GM18508 (cell line): ENCODE results near the gene SLC7A5.
"Not testable (repeated sequence)": the region's sequence is repeated elsewhere in the genome, so short reads cannot be mapped to it uniquely, and the experiment has no call there.

Source experiments
- ATAC-seq: cut with Tn5 transposase; IDR thresholded peaks from one replicate; pipeline ENCODE4 v1.9.1; 2021; ENCODE audit warnings: moderate number of reproducible peaks; ENCODE audit not compliant: insufficient read depth, unreplicated experiment

The SLC7A5 gene

DNA sequence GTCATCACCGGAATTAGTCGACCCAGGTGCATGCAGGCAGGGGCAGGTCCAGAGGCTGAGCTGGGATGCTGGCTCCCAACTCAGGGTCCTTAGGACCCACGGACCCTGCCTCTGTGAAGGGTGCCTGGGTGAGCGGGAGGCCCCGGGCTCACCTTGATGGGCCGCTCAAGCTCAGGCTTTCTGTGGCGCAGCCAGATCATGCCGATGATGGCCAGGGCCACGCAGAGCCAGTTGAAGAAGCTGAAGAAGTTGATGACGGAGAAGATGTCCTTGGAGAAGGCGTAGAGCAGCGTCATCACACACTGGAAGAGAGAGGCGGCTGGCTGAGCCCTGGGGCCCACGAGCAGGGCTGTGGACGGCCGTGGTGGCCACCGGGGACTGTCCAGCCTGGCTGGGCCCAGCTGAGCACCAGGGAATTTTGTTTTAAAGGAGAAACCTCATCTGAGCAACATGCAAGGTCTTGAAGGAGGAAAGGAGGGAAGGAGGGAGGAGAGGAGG, 32.9 kb downstream of the SLC7A5 start:
- ATAC-seq, result no peak

DNA sequence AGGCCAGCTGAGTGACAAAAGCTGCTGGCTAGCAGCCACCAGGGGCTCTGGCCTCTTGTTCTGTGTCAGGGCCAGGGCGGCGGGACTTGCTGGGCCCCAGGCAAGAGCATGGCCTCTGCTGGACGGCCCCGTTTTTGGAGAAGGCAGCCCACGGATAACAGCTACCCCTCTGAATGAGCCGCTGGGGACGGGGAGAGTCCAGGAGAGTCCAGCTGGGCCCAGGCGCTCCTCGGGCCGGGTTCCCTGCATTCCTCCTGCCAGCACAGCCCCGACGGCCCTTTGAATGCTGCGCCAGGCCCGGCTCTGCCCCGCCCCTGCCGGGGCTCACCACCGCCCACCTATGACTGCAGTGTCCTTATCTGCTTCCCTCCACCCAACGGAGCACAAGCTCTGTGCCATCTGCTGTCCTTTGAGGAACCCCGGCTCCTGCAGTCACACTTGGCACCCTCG, 33.4 kb downstream of the SLC7A5 start:
- no peak for ATAC-seq

- ATAC-seq, result no peak
Measured at GRCh38 chr16:87834668-87835473, 34.4 kb downstream of the SLC7A5 start.

DNA sequence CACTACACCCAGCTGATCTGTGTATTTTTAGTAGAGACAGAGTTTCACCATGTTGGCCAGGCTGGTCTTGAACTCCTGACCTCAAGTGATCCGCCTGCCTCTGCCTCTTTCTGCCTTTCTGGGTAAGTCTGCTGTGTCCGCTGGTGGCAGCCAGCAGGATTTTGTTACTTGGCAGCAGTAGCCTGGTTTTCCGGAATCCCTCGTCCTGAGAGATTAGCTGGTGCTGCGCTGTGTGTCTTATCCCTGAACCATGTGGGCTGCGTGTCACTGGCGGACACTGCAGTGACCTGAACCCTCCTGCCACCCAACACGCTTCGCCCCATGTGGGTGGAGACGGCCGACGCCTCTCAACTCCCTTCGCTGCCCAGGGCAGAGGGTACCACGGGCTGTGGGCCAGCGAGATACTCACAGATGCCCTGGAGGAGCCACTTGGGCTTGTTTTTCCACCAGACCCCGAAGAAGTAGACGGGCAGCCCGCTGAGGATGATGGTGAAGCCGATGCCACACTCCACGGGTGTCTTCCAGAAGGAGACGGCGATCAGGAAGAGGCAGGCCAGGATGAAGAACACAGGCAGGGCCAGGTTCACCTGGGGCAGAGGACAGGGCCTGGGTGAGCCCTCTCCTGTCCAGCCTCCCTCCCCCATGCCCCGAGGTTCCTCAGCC, 35.2 kb downstream of the SLC7A5 start:
- no peak for ATAC-seq

DNA sequence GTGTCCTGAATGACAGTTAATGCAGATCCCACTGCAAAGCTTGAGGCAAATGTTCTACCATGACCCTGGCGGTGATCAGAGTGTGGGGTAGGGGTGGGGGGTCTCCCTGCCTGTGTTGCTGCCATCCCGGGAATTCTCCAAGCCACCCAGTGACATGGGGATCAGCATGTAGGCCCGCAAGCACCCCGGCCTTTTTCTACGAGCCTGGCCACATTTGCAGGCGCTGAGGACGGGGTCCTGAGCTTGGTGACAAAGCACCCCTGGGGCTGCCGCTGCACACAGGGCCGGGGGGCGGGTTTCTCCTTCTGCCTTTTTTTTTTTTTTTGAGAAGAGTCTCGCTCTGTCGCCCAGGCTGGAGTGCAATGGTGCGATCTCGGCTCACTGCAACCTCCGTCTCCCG, 35.8 kb downstream of the SLC7A5 start:
- ATAC-seq, result no peak

GRCh38 chr16:87832741-87833502, 36.4 kb downstream of the SLC7A5 start:
- ATAC-seq, result no peak

DNA sequence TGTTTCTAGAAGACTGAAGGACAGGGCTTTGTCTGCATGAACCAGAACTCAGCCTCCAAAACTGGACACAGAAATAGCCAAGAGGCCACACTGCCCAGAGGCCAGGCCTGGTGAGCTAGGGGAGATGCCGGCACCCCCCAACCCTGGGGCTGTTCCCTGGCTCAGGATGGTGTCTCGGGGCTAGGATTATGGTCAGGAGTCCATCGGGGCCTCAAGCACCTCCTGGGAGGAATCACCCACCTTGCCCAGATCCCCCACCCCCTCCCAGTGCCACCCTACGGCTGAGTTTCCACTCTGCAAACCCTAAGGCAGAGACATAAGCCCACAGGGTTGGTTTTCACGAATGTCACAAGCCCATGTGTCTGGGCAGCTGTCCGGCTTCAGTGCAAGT, 37.2 kb downstream of the SLC7A5 start:
- no peak for ATAC-seq

GRCh38 chr16:87831421-87832136, 37.7 kb downstream of the SLC7A5 start:
- no peak for ATAC-seq

GRCh38 chr16:87830673-87831420, 38.5 kb downstream of the SLC7A5 start:
- no peak for ATAC-seq

- ATAC-seq, result no peak
Measured at GRCh38 chr16:87829988-87830672, 39.2 kb downstream of the SLC7A5 start.

GRCh38 chr16:87829622-87829980, 39.7 kb downstream of the SLC7A5 start:
- ATAC-seq, result no peak

DNA sequence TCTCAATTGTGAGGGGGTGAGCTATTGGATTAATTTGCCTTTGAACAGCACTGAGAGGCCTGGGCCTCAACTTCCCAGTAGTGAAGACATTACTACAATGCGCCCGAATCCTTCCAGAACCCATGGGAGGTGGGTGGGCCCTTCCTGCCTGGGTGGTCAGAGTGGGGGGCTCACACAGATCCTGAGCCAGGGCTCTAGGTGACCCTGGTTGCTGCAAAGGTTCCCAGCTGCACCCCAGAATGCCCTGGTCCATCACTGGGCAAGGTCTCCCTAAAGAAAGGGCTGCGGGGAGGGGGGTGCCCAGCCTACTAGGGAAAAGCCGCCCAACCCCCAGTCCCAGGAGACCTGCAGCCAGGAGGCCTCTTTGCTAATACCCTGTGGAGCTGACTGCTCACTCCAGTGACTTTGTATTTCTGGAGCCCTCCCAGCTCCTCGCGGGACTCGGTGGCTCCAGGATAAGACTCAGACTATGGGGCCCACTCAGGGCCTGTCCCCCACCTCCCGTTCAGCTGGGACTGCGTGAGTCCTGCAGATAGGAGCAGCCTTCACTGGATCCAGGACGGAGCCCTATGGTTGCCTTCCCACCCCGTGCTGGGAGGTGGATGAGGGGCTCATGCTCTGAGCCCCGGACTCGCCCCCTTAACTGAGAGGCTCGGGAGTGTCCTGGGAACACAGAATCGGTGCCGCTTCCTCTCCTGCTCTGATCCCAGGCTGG, 40.2 kb downstream of the SLC7A5 start:
- no peak for ATAC-seq

GRCh38 chr16:87828071-87828906, 41.0 kb downstream of the SLC7A5 start:
- no peak for ATAC-seq

- not testable (repeated sequence) for ATAC-seq
Measured at GRCh38 chr16:87827588-87827915, 41.8 kb downstream of the SLC7A5 start.

DNA sequence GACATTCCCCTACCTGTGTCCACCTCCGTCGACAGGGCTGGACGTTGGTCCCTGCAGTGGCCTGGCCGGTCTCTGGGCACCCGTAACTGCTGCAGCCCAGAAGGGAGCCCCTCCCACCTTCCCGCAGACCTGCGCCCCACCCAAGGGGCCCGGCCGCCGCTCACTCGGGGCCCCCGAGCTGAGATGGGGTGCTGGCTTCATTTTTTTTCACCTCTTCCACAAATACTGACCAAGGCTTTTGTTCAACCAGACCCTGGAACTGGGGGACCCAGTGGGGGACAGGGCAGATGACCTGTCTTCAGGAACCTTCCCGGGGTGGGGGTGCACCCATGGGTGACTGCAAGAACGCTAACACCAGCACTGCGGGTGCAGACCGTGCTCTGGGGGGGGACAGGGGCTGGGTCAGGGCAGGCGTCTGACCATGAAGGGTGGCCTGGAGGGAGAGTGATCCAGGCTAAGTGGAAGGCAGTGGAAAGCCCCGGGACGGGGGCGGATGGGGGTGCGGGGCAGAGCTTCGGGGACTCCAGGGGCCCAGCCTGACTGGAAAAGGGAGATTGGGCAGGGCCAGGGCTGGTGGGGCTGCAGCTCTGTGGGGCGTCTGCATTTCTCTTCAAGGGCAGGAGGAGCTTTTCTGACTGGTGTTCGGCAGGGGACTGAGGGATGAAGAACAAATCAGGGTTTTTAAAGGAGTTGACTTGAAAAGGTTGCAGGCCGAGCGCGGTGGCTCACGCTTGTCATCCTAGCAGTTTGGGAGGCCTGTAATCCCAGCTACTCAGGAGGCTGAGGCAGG, 42.3 kb downstream of the SLC7A5 start:
- ATAC-seq, result no peak

DNA sequence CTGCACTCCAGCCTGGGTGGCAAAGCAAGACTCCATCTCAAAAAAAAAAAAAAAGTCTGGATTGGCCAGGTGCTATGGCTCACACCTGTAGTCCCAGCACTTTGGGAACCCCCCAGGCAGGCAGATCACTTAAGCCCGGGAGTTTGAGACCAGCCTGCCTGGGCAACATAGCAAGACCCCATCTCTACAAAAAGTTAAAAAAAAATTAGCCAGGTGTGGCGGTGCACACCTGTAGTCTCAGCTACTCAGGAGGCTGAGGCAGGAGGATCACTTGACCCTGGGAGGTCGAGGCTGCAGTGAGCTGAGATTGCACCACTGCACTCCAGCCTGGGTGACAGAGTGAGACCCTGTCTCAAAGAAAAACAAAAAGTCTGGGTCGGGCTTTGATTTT, 42.9 kb downstream of the SLC7A5 start:
- ATAC-seq, result not testable (repeated sequence)

- ATAC-seq, result not testable (repeated sequence)
Measured at GRCh38 chr16:87825842-87826120, 43.5 kb downstream of the SLC7A5 start.
